Caco-2 (cell line): ENCODE results near the gene C1orf21. TPM values are rescaled to one million over a fixed set of nuclear protein-coding genes. Genes with fewer than 3 reads are reported as not detected.

Experiments
- BruUV-seq: library from RNA; stranded (reverse); fragments of 400-500 nt; replicated peaks from 2 replicates; lab custom pipeline; 2021; lab: Mats Ljungman, UMichigan
- CTCF ChIA-PET: fragments of 300-600 bp; sonication (Branson Sonifier 250); formaldehyde crosslinking; loops from one replicate; lab custom pipeline; 2022; ENCODE audit warnings: antibody characterized with exemption; lab: Charles Lee
- POLR2A ChIA-PET: fragments of 300-600 bp; sonication (Branson Sonifier 250); formaldehyde crosslinking; loops from one replicate; lab custom pipeline; 2022; ENCODE audit warnings: antibody characterized with exemption; lab: Charles Lee
- DNase-seq, 2 experiments: peaks; one replicate each; pipeline versions ENCODE4 v3.0.0 to v3.0.0-alpha.2; 2020 to 2022
- H3K27me3 ChIP-seq: replicated peaks from 2 replicates; pipeline ENCODE4 v1.6.0; 2011; ENCODE audit warnings: low read length; ENCODE audit not compliant: control insufficient read depth, insufficient read depth
- H3K36me3 ChIP-seq: 2 replicates; pipeline ENCODE4 v1.5.1; 2011; ENCODE audit warnings: low read length; ENCODE audit not compliant: control insufficient read depth, insufficient read depth
- H3K4me1 ChIP-seq: fragments of 250-450 bp; sonication (Bioruptor Pico); 2 replicates; pipeline ENCODE4 v1.5.1; 2020; ENCODE audit warnings: mild to moderate bottlenecking
- H3K4me3 ChIP-seq: 2 replicates; pipeline ENCODE4 v1.5.1; 2011; ENCODE audit warnings: low read depth, mild to moderate bottlenecking, control low read depth, low read length
- H3K9me3 ChIP-seq: fragments of 250-450 bp; sonication (Bioruptor Pico); 2 replicates; pipeline ENCODE4 v1.5.1; 2020; ENCODE audit warnings: mild to moderate bottlenecking, moderate library complexity
- H3K27ac Mint-ChIP-seq: one replicate; pipeline ENCODE4 v1.8.0; 2022; ENCODE audit warnings: mixed read lengths; ENCODE audit not compliant: unreplicated experiment
- H3K27me3 Mint-ChIP-seq: one replicate; pipeline ENCODE4 v1.8.0; 2022; ENCODE audit warnings: mixed read lengths; ENCODE audit not compliant: insufficient read depth, unreplicated experiment
- H3K36me3 Mint-ChIP-seq: one replicate; pipeline ENCODE4 v1.8.0; 2022; ENCODE audit warnings: mild to moderate bottlenecking, mixed read lengths; ENCODE audit not compliant: insufficient read depth, unreplicated experiment
- H3K4me1 Mint-ChIP-seq: one replicate; pipeline ENCODE4 v1.8.0; 2022; ENCODE audit warnings: low read depth, mixed read lengths; ENCODE audit not compliant: unreplicated experiment
- H3K4me3 Mint-ChIP-seq: one replicate; pipeline ENCODE4 v1.8.0; 2022; ENCODE audit warnings: mild to moderate bottlenecking, moderate library complexity, mixed read lengths; ENCODE audit not compliant: unreplicated experiment
- H3K9me3 Mint-ChIP-seq: one replicate; pipeline ENCODE4 v1.8.0; 2022; ENCODE audit warnings: mixed read lengths; ENCODE audit not compliant: unreplicated experiment
- CTCF ChIP-seq, 2 experiments: fragments of 200-600 bp in 1 of 2; IDR thresholded peaks; 1 replicate in 1 of 2; 2 replicates in 1 of 2; pipeline versions ENCODE4 v1.5.1 to v1.8.0; 2011 to 2022; ENCODE audit warnings: antibody characterized with exemption in 1 of 2, control low read depth in 1 of 2, inconsistent platforms in 1 of 2, low read depth in 1 of 2, low read length in 1 of 2, mild to moderate bottlenecking in 1 of 2, moderate library complexity in 1 of 2; ENCODE audit not compliant: insufficient read depth in 1 of 2, severe bottlenecking in 1 of 2, unreplicated experiment in 1 of 2
- intact Hi-C: fragments of 100-400 bp; cut with micrococcal nuclease; formaldehyde crosslinking; loops from one replicate; pipeline ENCODE4 v1.10.0; 2022; ENCODE audit not compliant: unreplicated experiment
- total RNA-seq: library from RNA; stranded (reverse); gene quantifications from 2 replicates; pipeline ENCODE4 v1.2.3, GENCODE V29; 2022

C1orf21 gene
- total RNA-seq, 1 experiment from 2014 or later, result 0.82 TPM

- H3K27me3 Mint-ChIP-seq, result peaks cover 14% of the 10 kb centered on the region
- H3K27ac Mint-ChIP-seq, result no peak overlapping the region
- intact Hi-C loops, result no loop called here
- Histone ChIP-seq H3K4me3 (no peak overlapping the region), H3K9me3 (no peaks in the 10 kb centered on the region), H3K4me1 (no peaks in the 10 kb centered on the region), H3K27me3 (no peaks in the 10 kb centered on the region), H3K36me3 (no peaks in the 10 kb centered on the region)
- H3K9me3 Mint-ChIP-seq, result peaks cover 7% of the 10 kb centered on the region
- H3K4me3 Mint-ChIP-seq, result no peak overlapping the region
- ChIA-PET CTCF (no interaction called here), POLR2A (no interaction called here)
- no peak for TF ChIP-seq CTCF (IDR thresholded peaks at IDR 0.05; ENCODE audit: insufficient read depth in 1 of 2, low read depth in 1 of 2, low read length in 1 of 2, severe bottlenecking in 1 of 2, unreplicated experiment in 1 of 2)
- DNase-seq, result no peak
- no peaks in the 10 kb centered on the region for H3K36me3 Mint-ChIP-seq
- H3K4me1 Mint-ChIP-seq, result no peaks in the 10 kb centered on the region
- no TSS peak for BruUV-seq
Observed at GRCh38 chr1:184463680-184464079, 76.9 kb downstream of the C1orf21 start.

GRCh38 chr1:184464757-184465156 is 77.9 kb downstream of the C1orf21 start:
- TF ChIP-seq CTCF (IDR thresholded peaks at IDR 0.05; ENCODE audit: insufficient read depth in 1 of 2, low read depth in 1 of 2, low read length in 1 of 2, severe bottlenecking in 1 of 2, unreplicated experiment in 1 of 2), result no peak
- intact Hi-C loops, result no loop called here
- no peak overlapping the region for H3K4me3 ChIP-seq
- BruUV-seq, result no TSS peak
- H3K27me3 ChIP-seq, result no peaks in the 10 kb centered on the region
- CTCF ChIA-PET, result no interaction called here
- H3K4me1 ChIP-seq, result no peaks in the 10 kb centered on the region
- no peaks in the 10 kb centered on the region for H3K36me3 ChIP-seq
- no peaks in the 10 kb centered on the region for H3K4me1 Mint-ChIP-seq
- H3K9me3 ChIP-seq, result no peaks in the 10 kb centered on the region
- no peak for DNase-seq
- H3K27ac Mint-ChIP-seq, result no peak overlapping the region
- no peaks in the 10 kb centered on the region for H3K36me3 Mint-ChIP-seq
- POLR2A ChIA-PET, result no interaction called here
- H3K27me3 Mint-ChIP-seq, result peaks cover 14% of the 10 kb centered on the region
- no peak overlapping the region for H3K4me3 Mint-ChIP-seq
- peaks cover 7% of the 10 kb centered on the region for H3K9me3 Mint-ChIP-seq

GRCh38 chr1:184465489-184466146 is 78.8 kb downstream of the C1orf21 start:
- H3K9me3 ChIP-seq, result no peaks in the 10 kb centered on the region
- H3K4me1 ChIP-seq, result no peaks in the 10 kb centered on the region
- Mint-ChIP-seq H3K4me3 (no peak overlapping the region), H3K36me3 (no peaks in the 10 kb centered on the region), H3K9me3 (peaks cover 4% of the 10 kb centered on the region), H3K27ac (no peak overlapping the region), H3K27me3 (peaks cover 11% of the 10 kb centered on the region), H3K4me1 (no peaks in the 10 kb centered on the region)
- no peaks in the 10 kb centered on the region for H3K36me3 ChIP-seq
- H3K4me3 ChIP-seq, result no peak overlapping the region
- peak in 1 of 2 experiments; percentile 30 for TF ChIP-seq CTCF (IDR thresholded peaks at IDR 0.05; ENCODE audit: insufficient read depth in 1 of 2, low read depth in 1 of 2, low read length in 1 of 2, severe bottlenecking in 1 of 2, unreplicated experiment in 1 of 2)
- POLR2A ChIA-PET, result no interaction called here
- intact Hi-C loops, result no loop called here
- no TSS peak for BruUV-seq
- DNase-seq, result no peak
- no peaks in the 10 kb centered on the region for H3K27me3 ChIP-seq
- CTCF ChIA-PET, result interaction anchor here (0.6 to 0.7 kb wide), 3 partner anchors 223 to 886 kb away, joined by 3 to 4 read pairs (median 4); no protein-coding TSS in a partner anchor
